GM13977 (cell line): ENCODE measurements around the gene GPRC5B.

ENCODE experiments used
- DNase-seq: peaks from one replicate; pipeline ENCODE4 v3.0.0; 2012; ENCODE audit warnings: low spot score
- CTCF ChIP-seq: IDR thresholded peaks from 2 replicates; pipeline ENCODE4 v1.5.1; 2012; ENCODE audit warnings: mild to moderate bottlenecking, control low read depth; ENCODE audit not compliant: insufficient read depth; ENCODE audit errors: extremely low read depth, missing control alignments
- in situ Hi-C: fragments of 300-500 bp; cut with MboI; formaldehyde crosslinking; loops from one replicate; pipeline ENCODE4 v1.12.0; 2022; ENCODE audit warnings: low sequenced_read_pairs, low pct_unique_long_range_greater_than_20kb, mixed read lengths, inconsistent platforms; ENCODE audit not compliant: unreplicated experiment

The GPRC5B gene

GRCh38 chr16:19817122-19817521 is 67.5 kb downstream of the GPRC5B start:
- no peak for DNase-seq
- in situ Hi-C loops: no loop called here
- no peak for TF ChIP-seq CTCF

DNA sequence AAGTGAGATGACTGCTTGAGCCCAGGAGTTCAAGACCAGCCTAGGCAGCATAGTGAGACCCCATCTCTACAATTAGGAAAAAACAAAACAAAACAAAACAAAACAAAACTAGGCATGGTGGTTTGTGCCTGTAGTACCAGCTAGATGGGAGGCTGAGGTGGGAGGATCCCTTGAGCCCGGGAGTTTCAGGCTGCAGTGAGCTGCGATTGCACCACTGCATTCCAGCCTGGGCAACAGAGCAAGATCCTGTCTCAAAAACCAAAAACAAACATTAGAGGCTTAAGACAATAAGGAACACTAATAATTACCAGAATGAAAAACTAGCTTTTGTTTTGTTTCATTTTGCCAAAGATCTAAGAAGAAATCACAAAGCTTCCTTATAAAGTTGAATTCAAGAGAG is 69.2 kb downstream of the GPRC5B start:
- no peak for TF ChIP-seq CTCF
- no peak for DNase-seq
- in situ Hi-C loops: no loop called here

GRCh38 chr16:19812986-19813385 is 71.7 kb downstream of the GPRC5B start:
- DNase-seq: no peak
- in situ Hi-C loops: no loop called here
- TF ChIP-seq CTCF: no peak

DNA sequence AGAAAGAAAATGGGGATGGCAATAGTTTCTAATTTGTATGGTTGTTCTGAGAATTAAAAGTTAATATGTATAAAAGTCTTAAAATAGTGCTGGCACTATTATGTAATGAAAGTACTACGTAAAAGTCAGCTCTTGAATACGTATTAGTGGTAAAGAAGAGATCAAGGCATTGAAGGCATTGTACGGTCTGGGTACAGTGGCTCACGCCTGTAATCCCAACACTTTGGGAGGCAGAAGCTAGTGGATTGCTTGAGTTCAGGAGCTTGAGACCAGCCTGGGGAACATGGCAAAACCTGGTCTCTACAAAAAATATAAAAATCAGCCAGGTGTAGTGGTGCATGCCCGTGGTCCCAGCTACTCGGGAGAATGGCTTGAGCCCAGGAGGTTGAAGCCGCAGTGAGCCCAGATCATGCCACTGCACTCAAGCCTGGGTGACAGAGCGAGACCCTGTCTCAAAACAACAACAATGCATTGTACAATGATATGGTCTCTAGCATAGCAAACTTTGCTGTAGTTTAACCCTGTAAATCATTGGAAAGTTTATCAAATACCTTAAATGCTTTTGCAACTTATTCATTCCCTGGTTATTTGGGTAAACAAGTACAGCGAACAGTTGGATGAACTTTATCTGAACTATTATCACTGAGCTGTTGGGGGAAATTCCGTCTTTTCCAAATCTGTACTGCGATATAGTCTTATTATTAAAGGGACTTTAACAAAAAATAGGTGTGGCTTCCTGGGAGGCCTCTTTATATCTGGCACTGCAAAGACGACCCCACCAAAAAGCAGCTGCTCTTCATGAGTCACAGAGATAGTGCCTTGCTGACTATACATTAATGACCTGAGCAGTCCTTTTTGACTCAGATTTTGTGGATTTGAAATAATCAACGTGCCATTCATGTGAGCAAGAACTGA is 73.6 kb downstream of the GPRC5B start:
- no peak for DNase-seq
- in situ Hi-C loops: no loop called here
- no peak for TF ChIP-seq CTCF

DNA sequence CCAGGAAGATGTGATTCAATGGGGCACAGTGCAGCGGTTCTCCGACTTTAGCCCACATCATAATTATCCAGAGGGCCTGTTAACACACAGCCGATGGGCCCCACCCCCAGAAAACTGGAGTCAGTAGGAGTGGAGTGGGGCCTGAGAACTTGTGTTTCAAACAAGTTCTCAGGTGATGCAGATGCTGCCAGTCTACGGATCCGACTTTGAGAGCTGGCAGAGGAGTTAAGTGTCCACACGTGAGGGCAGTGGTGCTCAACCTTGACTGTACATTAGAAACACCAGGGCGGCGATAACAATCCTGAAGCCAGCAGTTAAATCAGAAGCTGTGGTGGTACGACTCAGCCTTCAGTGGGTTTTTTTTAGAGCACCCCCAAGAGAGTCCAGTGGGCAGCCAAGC is 75.0 kb downstream of the GPRC5B start:
- DNase-seq: no peak
- in situ Hi-C loops: no loop called here
- TF ChIP-seq CTCF: no peak

DNA sequence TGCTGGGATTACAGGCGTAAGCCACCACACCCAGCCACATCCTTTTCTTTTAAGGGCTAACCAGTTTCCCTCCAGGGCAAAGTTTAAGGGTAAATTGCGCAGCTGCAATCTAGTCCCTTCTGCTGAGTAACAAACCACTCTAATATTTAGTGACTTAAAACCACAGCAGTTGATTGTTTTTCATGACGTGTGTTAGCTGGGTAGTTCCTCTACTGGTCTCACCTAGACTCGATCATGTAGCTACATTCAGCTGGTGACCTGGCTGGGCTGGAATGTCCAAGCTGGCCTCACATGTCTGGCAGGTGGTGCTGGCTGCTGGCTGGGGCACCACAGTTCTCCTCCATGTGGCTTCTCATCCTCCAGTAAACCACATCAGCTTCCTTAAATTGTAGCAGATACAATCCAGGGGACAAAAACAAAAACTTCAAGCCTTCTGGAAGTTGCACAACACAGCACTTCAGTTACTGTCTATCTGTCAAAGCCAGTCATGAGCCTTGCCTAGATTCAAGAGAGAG is 75.5 kb downstream of the GPRC5B start:
- no peak for DNase-seq
- in situ Hi-C loops: no loop called here
- TF ChIP-seq CTCF: no peak
